Measurements from ENCODE around the gene RNF126.

Gene RNF126

GRCh38 chr19:639253-640160 is 23.5 kb downstream of the RNF126 start, which contains the start of gene FGF22:
Gene FGF22 (plus strand): TSS chr19:639879. CDS start chr19:639926, 47 bp downstream.
- Histone ChIP-seq H3K36me3 (replicated peaks; ENCODE audit: low read depth, low read length) (peaks cover 5% of the 10 kb centered on the region), H3K9ac (ENCODE audit: low read length) (no peak within 1 kb of the TSS), H3K4me2 (ENCODE audit: low read length) (no peak within 1 kb of the TSS), H3K27ac (ENCODE audit: low read length) (no peak within 1 kb of the TSS), H3K9me3 (ENCODE audit: insufficient read depth, low read length) (no peaks in the 10 kb centered on the region), H2AFZ (ENCODE audit: low read depth, low read length) (no peak within 1 kb of the TSS), H4K20me1 (ENCODE audit: insufficient read depth, low read length) (no peaks in the 10 kb centered on the region), H3K4me1 (ENCODE audit: low read length) (no peaks in the 10 kb centered on the region), H3K79me2 (ENCODE audit: low read length) (no peaks in the 10 kb centered on the region), H3K4me3 (ENCODE audit: low read length) (no peak within 1 kb of the TSS), H3K27me3 (ENCODE audit: low read depth, low read length) (no peaks in the 10 kb centered on the region)
- no peak for TF ChIP-seq EZH2phosphoT487 (IDR thresholded peaks at IDR 0.05; ENCODE audit: low read depth)
- TF ChIP-seq CTCF (IDR thresholded peaks at IDR 0.05; ENCODE audit: low read depth, low read length) = no peak

GRCh38 chr19:638906-639252 is 24.1 kb downstream of the RNF126 start:
- no peak overlapping the region for H3K9ac ChIP-seq (ENCODE audit: low read length)

GRCh38 chr19:634975-635652 is 27.9 kb downstream of the RNF126 start:
- no peaks in the 10 kb centered on the region for H3K9me3 ChIP-seq (ENCODE audit: insufficient read depth, low read length)
- H3K36me3 ChIP-seq (replicated peaks; ENCODE audit: low read depth, low read length) = peaks cover 5% of the 10 kb centered on the region
- no peak overlapping the region for H2AFZ ChIP-seq (ENCODE audit: low read depth, low read length)
- no peak overlapping the region for H3K9ac ChIP-seq (ENCODE audit: low read length)
- TF ChIP-seq EZH2phosphoT487 (IDR thresholded peaks at IDR 0.05; ENCODE audit: low read depth) = no peak
- no peak for TF ChIP-seq CTCF (IDR thresholded peaks at IDR 0.05; ENCODE audit: low read depth, low read length)
- H3K4me1 ChIP-seq (ENCODE audit: low read length) = peaks cover 11% of the 10 kb centered on the region
- H3K79me2 ChIP-seq (ENCODE audit: low read length) = peaks cover 35% of the 10 kb centered on the region
- H3K27me3 ChIP-seq (ENCODE audit: low read depth, low read length) = no peaks in the 10 kb centered on the region
- no peak overlapping the region for H3K27ac ChIP-seq (ENCODE audit: low read length)
- H3K4me2 ChIP-seq (ENCODE audit: low read length) = no peak overlapping the region
- no peaks in the 10 kb centered on the region for H4K20me1 ChIP-seq (ENCODE audit: insufficient read depth, low read length)
- no peak overlapping the region for H3K4me3 ChIP-seq (ENCODE audit: low read length)

More at GRCh38 chr19:638906-639252, 24.1 kb downstream of the RNF126 start:
- no peaks in the 10 kb centered on the region for H3K27me3 ChIP-seq (ENCODE audit: low read depth, low read length)
- no peak for TF ChIP-seq EZH2phosphoT487 (IDR thresholded peaks at IDR 0.05; ENCODE audit: low read depth)
- TF ChIP-seq CTCF (IDR thresholded peaks at IDR 0.05; ENCODE audit: low read depth, low read length) = no peak
- H2AFZ ChIP-seq (ENCODE audit: low read depth, low read length) = no peak overlapping the region
- H3K4me3 ChIP-seq (ENCODE audit: low read length) = no peak overlapping the region
- no peak overlapping the region for H3K4me2 ChIP-seq (ENCODE audit: low read length)
- H3K4me1 ChIP-seq (ENCODE audit: low read length) = peaks cover 6% of the 10 kb centered on the region
- no peaks in the 10 kb centered on the region for H3K9me3 ChIP-seq (ENCODE audit: insufficient read depth, low read length)
- no peaks in the 10 kb centered on the region for H4K20me1 ChIP-seq (ENCODE audit: insufficient read depth, low read length)
- no peaks in the 10 kb centered on the region for H3K36me3 ChIP-seq (replicated peaks; ENCODE audit: low read depth, low read length)
- peaks cover 4% of the 10 kb centered on the region; the same call in 1 of the 2 replicates for H3K79me2 ChIP-seq (ENCODE audit: low read length)
- no peak overlapping the region for H3K27ac ChIP-seq (ENCODE audit: low read length)
